HG02981 (cell line): ENCODE results near the gene MAPT.
"Not testable (repeated sequence)": the region's sequence is repeated elsewhere in the genome, so short reads cannot be mapped to it uniquely, and the experiment has no call there.

Experiments
- ATAC-seq: cut with Tn5 transposase; IDR thresholded peaks from one replicate; pipeline ENCODE4 v1.9.1; 2021; ENCODE audit warnings: mild to moderate bottlenecking, moderate library complexity; ENCODE audit not compliant: unreplicated experiment

Gene MAPT

DNA sequence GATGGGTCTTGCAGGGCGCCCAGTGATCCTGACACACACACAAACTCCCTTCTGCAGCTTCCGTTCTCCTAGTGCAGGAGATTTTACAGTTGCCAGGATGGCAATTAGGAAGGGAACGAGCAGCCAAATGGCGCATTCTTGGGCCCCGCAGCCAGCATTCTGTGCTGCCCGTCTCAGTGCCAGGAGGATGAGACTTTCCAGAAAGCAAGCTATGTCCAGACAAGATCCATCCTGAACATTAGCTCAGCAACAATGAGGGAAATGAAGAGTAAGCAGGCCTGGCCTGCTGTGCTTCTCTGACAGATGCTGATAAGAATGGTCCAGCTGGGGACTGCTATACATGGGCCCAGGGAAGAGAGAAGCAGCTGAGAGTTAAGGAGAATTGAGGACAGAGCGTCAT lies 33.2 kb upstream of the MAPT start:
- no peak for ATAC-seq

DNA sequence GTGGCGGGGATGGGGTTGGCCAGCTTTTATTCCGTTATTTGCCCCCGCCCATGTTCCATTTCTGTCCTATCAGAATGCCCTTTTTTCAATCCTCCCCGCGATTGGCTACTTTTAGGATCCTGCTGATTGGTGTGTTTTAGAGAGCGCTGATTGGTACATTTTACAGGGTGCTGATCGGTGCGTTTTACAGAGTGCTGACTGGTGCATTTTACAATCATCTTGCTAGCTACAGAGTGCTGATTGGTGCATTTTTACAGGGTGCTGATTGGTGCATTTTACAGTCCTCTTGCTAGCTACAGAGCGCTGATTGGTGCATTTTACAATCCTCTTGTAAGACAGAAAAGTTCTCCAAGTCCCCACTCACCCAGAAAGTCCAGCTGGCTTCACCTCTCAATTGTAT lies 32.2 kb upstream of the MAPT start:
- ATAC-seq: not testable (repeated sequence)

DNA sequence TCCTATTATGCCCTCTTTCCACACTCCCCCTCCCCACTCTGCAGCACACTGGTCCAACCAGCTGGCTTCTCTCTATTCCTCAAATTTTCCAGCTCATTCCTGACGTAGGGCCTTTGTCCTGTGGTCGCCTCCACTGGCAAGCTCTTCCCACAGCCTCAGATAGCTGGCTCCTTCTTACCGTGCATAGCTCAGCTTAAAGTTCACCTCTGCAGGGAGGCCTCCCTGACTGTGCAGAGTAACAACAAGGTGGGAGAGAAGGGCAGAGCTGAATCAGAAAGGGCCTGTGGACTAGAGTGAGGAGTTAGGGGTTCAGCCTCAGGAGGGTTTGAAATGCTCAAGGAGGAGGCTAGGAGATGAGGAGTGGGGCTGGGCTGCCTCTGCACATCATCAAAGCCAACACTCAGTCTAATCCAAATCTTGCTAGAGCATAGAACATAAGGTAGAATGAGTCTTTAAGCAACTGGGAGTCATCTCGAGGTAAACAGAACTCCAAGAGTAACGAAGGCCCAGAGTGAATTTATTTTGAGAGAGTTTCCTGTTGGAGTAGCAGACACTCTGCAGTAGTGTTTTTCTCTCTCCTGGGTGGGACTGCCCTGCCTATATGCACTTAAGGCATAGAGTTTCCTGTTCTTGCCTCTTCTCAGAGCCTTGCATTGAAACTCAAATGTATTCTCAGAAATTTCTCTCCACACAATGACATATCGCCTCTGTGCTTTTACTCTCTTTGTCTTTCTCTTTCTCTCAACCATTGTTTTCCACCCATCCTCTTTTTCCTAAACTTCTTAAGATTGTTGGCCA lies 30.3 kb upstream of the MAPT start:
- ATAC-seq: no peak

DNA sequence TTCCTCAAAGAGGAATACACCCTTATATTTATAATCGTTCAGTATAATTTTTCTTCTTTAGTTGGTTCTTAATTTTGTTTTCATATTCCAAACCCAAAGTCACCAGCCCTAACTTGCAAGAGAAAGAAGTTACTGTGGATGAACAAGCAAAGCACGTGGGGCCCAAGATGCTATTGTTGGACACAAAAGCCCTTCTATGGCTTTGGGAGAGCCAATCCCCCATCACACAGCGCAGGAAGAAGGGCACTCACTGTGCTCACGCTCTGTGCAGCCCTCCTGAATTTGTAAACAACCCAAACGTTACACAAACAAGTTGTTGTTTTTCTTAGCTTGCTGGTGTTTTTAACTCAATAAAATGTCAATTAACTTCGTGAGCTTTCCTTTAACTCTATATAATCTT lies 27.2 kb upstream of the MAPT start:
- no peak for ATAC-seq

DNA sequence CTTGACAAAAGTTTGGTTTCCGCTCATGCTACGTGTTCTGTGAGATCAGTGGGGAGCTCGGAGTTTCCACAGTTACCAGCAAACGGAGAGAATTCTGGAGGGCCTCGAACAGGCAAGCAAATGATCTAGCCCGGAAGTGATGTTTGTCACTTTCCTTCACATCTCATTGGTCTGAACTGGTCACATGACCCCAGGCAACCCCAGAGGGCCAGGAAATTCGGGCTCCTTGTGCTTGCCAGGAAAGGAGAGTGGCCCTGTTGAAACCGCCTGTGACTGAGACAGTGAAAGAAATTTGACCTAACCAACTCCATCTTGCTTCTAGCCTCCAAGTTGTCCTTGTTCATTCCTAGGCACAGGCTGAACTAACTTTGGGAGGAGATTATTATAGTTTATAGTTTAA lies 26.7 kb upstream of the MAPT start:
- no peak for ATAC-seq

DNA sequence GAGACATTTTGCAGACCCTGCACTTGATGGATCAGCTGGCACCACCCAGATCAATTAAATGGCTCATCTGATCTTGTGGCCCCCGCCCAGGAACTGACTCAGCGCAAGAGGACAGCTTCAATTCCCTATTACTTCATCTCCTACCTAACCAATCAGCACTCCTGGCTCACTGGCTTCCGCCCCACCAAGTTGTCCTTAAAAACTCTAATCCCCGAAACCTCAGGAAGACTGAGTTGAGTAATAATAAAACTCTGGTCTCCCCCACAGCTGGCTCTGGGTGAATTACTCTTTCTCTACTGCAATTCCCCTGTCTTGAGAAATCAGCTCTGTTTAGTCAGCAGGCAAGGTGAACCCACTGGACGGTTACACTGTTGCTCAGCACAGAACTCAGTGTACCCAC lies 26.1 kb upstream of the MAPT start:
- no peak for ATAC-seq

DNA sequence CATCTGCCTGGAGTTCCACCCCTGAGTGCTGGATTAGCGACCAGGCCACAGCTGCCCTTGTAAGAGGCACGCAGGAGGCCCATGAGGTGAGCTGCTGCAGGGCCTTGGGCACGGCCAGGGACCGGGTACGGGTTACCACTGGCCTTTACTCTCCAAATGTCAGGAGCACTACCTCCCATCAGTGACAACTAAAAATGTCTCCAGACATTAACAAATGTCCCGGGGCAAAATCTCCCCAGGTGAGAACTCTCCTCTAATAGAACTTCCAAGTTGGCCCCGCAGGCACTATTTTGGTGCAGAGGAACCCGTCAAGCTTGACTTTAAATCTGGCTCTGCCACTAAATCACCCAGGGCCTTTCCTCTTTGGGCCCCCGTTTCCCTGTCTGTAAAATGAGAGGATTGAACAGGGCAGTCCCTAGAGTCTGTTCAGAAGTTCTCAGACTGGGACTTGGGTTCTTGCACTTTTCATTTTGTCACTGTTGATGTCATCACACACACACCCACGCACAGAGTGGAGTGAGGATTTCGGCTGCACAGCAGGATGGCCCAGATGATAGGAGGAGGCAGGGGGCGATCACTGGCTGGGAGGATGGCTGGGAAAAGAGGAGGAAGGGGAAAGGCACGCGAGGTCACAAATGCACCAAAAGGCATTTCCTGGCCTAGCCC lies 24.5 kb upstream of the MAPT start:
- no peak for ATAC-seq

DNA sequence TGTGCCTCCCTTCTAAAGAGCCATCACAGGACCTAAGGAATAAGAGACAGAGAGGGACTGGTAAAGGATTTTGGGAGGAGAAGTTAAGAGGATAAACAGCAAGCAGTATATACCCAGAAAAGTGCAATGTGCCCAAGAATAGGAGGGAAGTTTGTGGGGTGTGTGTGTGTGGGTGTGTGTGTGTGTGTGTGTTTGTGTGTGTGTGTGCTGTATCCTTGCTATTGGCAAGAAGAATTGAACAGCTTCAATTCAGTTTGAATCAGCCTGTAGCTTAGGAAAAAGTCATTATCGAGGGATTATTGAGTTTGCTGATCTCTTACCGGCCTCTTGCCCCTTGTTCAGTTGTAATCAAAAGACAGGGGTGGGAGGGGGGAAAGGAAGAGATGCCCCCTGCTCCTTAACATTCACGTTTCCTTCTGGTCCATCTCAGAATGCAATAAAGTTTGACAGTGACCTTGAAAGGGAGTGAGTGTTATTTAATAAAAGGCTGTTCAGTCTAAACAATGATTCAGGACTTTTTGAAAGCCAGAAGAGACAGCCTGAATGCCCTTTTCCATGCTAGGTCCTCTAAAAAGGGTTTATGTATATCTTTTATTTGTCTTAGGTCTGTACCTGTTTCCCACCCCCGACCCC lies 23.9 kb upstream of the MAPT start:
- no peak for ATAC-seq

DNA sequence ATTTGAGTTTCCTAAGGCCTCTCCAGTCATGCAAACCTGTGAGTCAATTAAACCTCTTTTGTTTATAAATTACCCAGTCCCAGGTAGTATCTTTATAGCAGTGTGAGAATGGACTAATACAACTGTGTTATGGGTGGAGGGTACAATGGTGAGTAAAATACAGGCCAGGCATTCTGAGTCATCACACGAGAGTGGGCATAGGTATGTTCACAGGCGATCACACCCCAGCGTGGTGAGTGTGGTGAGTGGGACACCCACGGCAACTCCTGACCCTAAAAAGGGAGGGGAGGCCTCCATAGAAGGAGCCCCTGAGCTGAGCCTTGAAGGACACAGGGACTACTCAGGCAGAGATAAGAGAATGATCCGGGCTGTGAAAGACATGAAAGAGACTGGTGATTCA lies 22.6 kb upstream of the MAPT start:
- ATAC-seq: no peak

DNA sequence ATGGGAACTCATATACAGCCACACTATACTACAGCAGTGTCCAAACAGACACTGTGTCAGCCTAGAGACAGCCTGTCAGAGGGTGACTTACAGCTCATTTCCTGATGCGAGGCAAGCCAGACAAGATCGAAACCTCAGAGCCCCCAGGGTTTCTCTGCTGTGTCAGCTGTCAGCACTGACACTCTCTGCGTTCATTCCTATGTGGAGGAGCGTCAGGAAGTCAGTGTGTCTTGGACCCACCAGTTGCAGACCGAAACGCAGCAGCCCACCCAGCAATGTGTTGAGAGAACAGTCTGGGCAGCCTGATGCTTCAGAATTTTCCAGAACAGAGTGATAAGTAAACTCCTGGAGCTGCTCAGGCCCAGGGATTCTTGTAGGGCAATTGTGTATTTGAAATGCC lies 20.6 kb upstream of the MAPT start:
- ATAC-seq: no peak

DNA sequence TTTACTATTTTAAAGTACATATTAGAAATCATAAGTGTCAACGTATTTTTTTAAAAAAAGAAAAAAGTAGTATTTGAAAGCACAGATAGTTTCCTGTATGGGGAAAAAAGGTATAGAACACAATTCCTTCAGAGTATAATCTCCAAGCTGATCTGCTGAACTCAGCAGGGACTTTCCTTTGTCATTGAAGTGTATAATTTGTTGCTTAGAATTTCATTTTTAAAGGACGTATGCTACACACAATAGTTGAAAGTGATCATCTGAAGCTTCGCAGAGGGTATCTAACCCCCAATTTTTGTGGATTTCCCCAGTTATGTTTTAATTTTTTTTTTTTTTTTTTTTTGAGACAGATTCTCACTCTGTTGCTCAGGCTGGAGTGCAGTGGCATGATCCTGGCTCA lies 20.2 kb upstream of the MAPT start:
- no peak for ATAC-seq

DNA sequence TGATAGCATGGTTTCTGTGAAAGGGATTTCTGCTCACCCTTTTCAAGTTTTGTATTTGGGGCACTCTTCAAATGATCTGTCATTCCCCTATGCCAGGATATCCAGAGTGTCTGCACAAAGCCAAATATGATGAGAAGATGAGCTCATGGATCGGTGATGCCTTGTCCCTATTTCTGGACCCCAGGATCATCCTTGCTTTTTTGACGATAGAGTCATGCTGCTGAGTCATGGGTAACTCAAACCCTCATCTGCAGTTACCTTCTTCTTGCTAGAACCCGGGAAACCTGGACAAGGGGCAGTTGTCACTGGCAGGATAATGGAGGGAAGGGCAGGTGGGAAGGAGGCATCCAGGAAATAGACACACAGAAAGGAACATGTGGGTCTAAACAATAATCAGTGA lies 17.8 kb upstream of the MAPT start:
- no peak for ATAC-seq

DNA sequence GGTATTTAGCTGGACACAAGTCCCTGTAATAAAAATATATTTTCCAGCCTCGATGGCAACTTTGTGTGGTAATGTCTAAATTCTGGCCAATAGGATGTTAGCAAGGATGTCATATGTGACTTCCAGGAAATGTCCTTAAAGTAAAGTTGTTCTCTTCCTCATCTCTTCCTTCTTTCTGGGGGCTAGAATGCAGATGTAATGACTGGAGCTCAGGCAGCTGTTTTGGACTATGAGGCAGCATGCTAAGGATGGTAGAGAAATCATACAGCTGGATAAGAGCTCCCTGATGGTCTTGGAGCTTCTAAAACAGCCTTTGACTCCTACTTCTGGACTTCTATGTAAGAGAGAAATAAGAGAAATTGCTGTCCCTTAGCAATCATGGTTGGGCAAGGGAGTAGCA lies 16.9 kb upstream of the MAPT start:
- ATAC-seq: no peak

DNA sequence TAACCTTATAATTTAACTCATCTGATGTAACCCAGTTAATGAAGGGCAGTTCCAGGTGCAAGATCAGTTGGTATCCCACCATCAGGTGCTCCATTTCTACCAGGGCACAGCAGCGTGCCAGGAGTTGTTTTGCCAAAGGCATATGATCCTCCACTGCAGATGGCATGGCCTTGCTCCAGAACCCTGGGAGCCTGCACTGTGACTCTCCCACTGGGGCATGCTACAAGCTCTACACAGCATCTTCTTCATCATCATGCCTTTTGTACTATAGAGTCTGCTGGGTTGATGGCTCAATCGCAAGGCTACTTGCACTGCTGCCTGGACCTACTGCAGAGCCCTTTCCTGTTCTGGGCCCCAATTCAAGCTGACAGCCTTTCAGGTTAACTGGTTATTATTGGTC lies 11.3 kb upstream of the MAPT start:
- ATAC-seq: no peak

DNA sequence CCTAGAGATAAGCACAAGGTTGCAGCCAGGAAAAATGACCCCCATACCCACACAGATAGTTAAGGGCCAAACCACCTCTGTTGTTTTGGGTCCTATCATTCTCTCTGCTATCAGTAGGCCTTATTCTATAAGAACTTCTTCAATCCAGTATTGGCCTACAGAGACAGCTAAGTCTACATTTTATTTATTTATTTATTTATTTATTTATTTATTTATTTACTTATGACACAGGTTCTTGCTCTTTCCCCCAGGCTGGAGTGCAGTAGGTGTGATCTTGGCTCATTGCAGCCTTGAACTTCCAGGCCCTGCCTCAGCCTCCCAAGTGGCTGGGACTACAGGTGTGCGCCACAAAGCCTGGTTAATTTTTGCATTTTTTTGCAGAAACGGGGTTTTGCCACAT lies 7.5 kb upstream of the MAPT start:
- no peak for ATAC-seq

DNA sequence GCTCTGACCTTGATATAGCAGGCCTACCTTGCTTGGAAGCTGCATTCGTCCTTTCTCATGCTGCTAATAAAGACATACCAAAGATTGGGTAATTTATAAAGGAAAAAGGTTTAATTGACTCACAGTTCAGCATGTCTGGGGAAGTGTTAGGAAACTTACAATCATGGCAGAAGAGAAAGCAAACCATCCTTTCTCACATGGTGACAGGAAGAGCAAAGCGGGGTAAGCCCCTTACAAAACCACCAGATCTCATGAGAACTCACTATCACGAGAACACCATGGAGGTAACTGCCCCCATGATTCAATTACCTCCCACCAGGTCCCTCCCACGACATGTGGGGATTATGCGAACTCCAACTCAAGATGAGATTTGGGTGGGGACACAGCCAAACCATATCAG lies 6.0 kb upstream of the MAPT start:
- ATAC-seq: no peak

DNA sequence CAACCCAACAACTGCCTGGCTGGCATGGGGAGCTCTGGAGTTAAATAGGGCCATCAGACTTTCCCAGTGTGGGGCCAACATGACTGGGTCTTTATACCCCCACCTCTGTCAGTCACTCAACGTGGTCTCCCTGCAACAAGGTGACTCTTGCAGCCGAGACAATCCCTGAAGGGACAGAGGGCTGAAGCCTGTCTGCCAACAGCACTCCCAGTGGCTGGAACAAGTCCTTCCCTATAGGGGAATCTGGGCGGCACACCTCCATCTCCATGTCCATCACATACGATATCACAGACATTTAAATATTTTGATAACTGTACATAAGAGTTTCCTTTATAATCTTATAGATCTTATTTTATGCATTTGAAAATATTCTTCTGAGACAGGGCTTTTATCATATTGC lies 4.8 kb upstream of the MAPT start:
- no peak for ATAC-seq

DNA sequence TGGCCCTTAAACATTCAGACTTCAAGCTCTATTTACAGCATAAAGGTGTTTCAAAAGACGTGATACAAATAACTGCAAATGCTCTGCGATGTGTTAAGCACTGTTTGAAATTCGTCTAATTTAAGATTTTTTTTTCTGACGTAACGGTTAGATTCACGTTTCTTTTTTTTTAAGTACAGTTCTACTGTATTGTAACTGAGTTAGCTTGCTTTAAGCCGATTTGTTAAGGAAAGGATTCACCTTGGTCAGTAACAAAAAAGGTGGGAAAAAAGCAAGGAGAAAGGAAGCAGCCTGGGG lies 681 bp upstream of the MAPT start:
- ATAC-seq: no peak

DNA sequence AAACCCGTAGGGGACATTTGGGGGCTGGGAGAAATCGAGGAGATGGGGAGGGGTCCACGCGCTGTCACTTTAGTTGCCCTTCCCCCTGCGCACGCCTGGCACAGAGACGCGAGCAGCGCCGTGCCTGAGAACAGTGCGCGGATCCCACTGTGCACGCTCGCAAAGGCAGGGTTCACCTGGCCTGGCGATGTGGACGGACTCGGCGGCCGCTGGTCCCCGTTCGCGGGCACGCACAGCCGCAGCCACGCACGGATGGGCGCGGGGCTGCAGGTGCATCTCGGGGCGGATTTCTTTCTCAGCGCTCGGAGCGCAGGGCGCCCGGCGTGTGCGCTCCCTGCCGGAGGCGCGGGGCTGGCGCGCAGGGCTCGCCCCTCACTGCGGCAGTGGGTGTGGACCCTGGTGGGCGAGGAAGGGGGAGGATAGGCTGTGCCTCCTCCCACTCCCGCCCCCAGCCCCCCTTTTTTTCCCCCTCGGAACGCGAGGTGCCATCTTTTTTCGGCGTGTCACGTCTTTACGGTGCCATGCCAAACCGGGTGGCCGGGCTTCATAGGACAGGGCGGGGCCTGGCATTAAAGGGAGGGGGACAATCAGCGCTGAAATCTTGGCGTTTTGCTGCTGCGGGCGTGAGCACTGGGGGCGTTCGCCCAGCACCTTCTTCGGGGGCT lies 1.1 kb downstream of the MAPT start:
- ATAC-seq: no peak

DNA sequence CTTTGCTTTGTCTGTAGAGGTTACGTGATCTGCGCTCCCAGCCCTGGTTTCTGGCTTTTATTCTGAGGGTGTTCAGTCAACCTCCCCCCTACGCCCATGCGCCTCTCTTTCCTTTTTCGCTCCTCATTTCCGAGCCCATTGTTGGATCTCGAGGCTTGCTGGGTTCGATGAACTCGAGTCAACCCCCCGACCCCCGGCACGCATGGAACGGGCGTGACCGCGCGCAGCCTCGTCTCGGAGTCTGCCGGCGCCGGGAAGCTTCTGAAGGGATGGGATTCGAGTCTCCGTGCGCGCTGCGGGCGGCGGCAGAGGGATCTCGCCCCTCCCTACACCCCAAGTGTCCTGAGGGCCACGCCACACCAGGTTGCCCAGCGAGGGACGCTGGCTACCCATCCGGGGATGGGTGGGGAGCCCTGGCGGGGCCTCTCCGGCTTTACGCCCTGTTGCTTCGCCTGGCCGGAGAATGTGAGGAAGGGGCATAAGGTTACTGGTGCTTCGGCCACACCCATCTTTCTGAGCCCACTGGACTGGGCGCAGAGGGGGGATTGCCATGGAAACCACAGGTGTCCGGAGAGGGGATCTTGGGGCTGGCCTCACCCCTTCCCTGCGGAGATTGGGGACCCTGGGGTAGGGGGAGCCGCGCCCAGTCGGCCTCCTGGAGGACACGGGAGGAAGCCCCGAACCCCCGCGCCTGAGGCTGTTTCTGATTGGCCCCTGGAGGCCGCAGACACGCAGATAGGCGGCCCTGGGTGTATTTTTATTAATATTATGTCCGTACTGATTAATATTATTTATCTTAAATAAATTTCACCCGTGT lies 1.8 kb downstream of the MAPT start:
- no peak for ATAC-seq
